Astrocyte of the cerebellum (primary cell): Measurements from ENCODE around the gene SEZ6.

Experiments
- DNase-seq: peaks from one replicate; pipeline ENCODE4 v3.0.0-alpha.2; 2011; ENCODE audit warnings: low read depth
- H3K4me3 ChIP-seq: 2 replicates; pipeline ENCODE4 v1.5.1; 2011; ENCODE audit warnings: mild to moderate bottlenecking, low read depth, low read length, moderate library complexity
- CTCF ChIP-seq: IDR thresholded peaks from 2 replicates; pipeline ENCODE4 v1.5.1; 2012; ENCODE audit warnings: low read length, low read depth, moderate library complexity, mild to moderate bottlenecking; ENCODE audit errors: missing control alignments
- in situ Hi-C: cut with HindIII; loops from 2 replicates; pipeline ENCODE4 v1.10.0; 2017; ENCODE audit warnings: low sequenced_read_pairs

The SEZ6 gene

DNA sequence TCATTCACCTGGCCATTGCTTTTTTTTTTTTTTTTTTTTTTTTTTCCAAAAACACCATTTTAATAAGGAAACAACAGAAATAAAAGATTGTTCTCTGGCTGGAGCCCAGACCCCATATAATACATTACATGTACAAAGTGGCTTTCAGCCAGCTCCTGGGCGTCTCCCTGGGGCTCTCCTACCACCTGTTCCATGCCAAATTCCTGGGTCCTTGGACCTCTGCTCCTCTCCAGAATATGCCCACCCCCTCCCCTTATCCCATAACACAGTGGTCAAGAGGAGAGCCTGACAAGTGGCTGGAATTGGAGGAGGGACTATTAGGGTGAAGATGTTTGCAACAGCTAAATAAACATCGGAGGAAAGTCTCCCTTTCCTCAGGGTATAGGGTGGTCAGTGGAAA, 50.9 kb downstream of the SEZ6 start:
- no peak overlapping the region for H3K4me3 ChIP-seq
- in situ Hi-C loops, result loop anchor here (5.0 kb wide), 2 partner anchors 57 to 122 kb away; no protein-coding TSS in a partner anchor
- no peak for DNase-seq
- no peak for TF ChIP-seq CTCF

DNA sequence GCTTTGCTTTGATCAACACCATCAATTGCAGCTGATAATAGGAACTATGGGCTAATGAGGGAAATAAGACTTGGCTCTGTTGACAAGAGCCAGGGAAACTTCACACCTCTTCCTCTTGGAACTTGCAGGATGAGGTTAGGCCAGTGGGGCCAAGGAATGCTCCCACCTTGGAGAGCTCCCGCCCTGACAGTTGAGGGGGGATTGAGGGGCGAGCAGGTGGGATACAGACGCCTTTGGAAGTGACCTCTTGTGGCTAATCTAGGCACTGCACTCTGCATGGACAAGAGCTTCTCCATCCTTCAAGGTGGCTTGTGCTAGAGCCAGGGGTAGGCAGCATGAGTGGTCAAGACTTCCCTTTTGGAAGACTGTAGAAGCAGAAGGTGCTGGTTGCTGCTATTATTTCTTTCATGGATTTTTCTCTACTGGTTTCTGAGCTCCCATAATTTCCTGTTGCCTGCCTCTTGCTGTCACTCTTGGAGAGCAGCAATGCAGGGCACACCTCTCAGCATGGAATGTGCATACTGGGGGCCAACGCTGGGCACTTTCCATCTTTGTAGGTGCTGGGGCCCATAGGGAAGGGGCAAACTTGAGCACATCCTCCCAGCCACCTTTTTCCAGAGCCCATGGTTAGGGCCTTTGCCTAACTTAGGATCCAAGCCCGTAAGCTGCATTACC, 52.3 kb downstream of the SEZ6 start:
- in situ Hi-C loops, result no loop called here
- H3K4me3 ChIP-seq, result no peak overlapping the region
- peak; percentile 92 for TF ChIP-seq CTCF
- no peak for DNase-seq

DNA sequence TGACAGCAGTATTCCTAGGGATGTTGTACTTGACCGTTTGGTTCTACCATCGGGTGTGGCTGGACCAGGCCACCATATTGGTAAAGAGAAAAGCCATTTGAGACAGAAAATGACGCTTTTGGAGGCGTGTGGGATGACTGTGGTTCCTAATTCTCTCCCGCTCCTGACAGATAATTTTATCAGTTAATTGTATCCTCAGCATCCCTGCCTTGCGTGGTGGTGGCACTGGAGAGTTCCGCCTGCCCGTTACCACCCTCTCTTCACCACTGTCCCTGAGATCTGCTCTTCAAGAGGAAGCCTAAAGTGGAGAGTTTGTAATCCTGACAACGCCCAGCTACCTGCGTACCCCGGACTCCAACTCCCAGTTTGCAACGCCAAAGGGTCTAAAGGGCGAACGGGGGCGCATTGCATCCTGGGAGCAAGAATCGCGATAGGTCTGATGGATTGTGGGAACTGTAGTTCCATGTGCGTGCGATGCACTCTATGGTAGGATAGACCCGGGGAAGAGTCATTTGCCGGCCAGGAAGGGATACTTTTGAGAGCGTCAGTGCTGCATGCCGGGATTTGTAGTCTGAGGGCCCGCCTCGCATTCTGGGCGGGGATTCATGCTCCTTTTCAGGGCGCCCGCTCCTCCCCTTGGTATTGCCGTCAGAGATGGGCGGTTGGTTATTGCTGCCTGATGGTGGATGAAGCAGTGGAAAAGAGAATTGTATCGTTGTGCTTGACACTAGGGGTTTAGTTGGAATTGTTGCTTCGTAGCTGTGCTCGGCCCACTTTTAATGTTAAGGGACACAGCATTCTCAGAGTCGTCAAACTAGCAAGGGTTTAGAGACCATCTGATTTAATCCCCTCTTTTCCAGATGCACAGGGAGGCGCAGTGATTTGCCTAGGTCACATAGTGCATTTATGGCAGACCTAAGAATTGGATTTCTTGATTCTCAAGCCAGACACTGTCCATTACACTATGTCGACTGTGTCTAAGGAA, 53.5 kb downstream of the SEZ6 start:
- TF ChIP-seq CTCF, result no peak
- in situ Hi-C loops, result no loop called here
- H3K4me3 ChIP-seq, result peak overlapping the region; percentile 63
- DNase-seq, result peak; percentile 99

GRCh38 chr17:28951428-28951990, 54.3 kb downstream of the SEZ6 start, which contains the start of gene PHF12:
PHF12 (minus strand) TSS chr17:28951518; CDS start chr17:28950960, 558 bp downstream.
- in situ Hi-C loops, result no loop called here

DNA sequence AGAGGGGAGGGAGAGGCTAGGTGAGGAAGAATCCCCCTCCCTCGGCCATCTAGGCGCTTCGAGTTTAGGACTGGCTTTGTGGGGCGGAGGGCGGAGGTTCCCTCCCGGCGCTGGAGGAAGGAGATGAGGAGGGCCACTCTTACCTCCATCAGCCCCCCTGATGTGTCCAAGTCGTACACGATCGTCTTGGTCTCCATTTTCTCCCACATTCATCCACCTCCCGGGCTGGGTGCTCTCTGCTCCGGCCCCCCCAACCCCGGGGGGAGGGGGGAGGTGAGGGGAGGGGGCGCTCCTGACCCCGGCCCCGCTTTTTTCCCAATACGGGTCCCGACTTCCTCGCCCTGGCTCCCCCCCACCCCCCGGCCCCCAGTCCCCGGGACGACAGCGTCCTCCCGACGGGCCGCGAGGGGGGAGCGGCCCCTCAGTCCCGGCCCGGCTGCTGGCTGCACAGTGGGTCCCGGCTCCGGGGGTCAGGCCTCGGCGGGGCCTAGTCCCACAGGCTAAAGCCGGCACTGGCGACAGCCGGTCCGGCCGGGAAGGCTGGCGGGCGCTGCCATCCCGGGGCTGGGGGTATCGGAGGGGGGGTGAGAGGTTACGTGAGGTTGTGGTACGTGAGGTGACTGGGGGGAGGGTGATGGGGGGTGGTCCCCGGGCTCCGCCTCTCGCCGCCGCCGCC, 54.9 kb downstream of the SEZ6 start:
- DNase-seq, result no peak
- TF ChIP-seq CTCF, result no peak
- in situ Hi-C loops, result no loop called here
- H3K4me3 ChIP-seq, result peak overlapping the region; percentile 93

More at GRCh38 chr17:28951428-28951990, 54.3 kb downstream of the SEZ6 start, which contains the start of gene PHF12:
- H3K4me3 ChIP-seq, result peak within 1 kb of the TSS; percentile 93
- peak; percentile 100 for DNase-seq
- no peak for TF ChIP-seq CTCF

GRCh38 chr17:28950017-28950751, 55.6 kb downstream of the SEZ6 start:
- no peak for TF ChIP-seq CTCF
- no peak for DNase-seq
- peak overlapping the region; percentile 93 for H3K4me3 ChIP-seq
- in situ Hi-C loops, result no loop called here
